ENCODE measurements around the gene AFF1. TPM values are rescaled to one million over a fixed set of nuclear protein-coding genes. Genes with fewer than 3 reads are reported as not detected.

Gene AFF1
- total RNA-seq, 6 experiments from 2014 or later: 23.8 to 39.6 (median 34.9) TPM

DNA sequence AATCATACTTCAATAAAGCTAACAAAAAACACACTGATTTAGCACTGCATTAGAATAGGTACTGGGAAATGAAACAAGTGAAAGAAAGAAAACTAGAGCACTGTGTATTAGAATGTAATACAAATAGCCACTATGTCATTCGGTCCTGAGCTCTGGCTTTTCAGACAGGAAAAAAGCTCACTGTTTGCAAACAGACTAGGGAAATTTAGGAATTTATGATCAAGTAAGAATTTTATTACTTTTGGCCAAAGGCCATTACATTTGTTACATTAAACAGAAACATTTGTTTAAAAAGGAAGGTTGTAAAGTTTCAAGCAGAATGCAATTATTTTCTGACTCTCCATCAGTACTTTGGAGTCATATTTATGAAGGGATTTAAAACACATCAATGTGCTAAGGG is 216.9 kb downstream of the AFF1 start:
- Histone ChIP-seq H3K27me3 (no peaks in the 10 kb centered on the region), H3K36me3 (no peaks in the 10 kb centered on the region), H3K9me3 (no peaks in the 10 kb centered on the region), H3K27ac (no peak overlapping the region), H3K4me1 (no peaks in the 10 kb centered on the region), H3K4me3 (no peak overlapping the region)
- intact Hi-C loops (cut with DNase I): loop anchor here in 1 of 2 donors (10.0 kb wide), 1 partner anchor 83 kb away; no protein-coding TSS in a partner anchor
- WGBS (ENCODE audit: insufficient coverage, low coverage, low lambda C conversion rate, missing lambda C conversion rate): 40% methylated on average over 1 of the region's 1 CpG
- DNase-seq: no peak
- no peak for ATAC-seq
- no peak for TF ChIP-seq POLR2A (IDR thresholded peaks at IDR 0.05)
- no peak for TF ChIP-seq CTCF (IDR thresholded peaks at IDR 0.05)

- DNase-seq (no peak), ATAC-seq (peak; percentile 37 to 62 (median 50))
- Histone ChIP-seq H3K4me1 (no peaks in the 10 kb centered on the region), H3K36me3 (no peaks in the 10 kb centered on the region), H3K9me3 (no peaks in the 10 kb centered on the region), H3K27ac (no peak overlapping the region), H3K4me3 (no peak overlapping the region), H3K27me3 (no peaks in the 10 kb centered on the region)
- TF ChIP-seq POLR2A (IDR thresholded peaks at IDR 0.05) (no peak), CTCF (IDR thresholded peaks at IDR 0.05) (no peak)
- intact Hi-C loops (cut with DNase I): loop anchor here in 1 of 2 donors (10.0 kb wide), 1 partner anchor 82 kb away; no protein-coding TSS in a partner anchor
- WGBS (ENCODE audit: insufficient coverage, low coverage, low lambda C conversion rate, missing lambda C conversion rate): 64% methylated on average over 13 of the region's 14 CpGs
Measured at GRCh38 chr4:87152310-87153041, 217.7 kb downstream of the AFF1 start.

DNA sequence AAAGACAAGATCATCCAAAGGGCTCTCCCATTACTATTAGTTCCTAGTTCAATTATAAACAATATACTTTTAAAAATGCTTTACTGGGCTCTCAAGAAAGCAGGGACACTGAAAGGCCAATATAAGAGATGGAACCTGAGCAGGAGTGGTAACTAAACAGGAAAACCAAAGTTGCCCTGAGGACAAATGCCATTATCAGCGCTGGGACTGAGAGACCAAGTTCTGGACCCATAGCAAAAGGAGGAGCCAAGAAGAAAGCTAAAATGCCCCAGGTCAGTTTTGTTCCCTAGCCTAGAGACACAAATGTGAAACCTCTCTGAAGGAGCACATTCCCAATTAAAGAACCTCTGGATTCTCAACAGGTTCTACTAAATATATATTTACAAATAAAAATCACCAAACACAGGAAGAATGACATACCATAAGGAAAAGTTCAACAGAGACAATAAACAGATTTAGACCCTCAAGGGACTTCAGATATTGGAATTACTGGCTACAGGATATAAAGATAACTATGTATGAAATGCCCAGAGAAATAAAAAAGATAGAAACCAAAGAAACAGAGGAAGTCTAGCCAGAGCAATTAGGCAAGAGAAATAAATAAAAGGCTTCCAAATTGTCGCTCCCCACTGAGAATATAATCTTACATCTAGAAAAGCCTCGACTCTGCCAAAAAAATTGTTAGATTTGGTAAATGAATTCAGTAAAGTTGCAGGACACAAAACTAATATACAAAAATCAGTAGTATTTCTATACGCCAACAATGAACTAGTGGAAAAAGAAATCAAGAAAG is 218.5 kb downstream of the AFF1 start:
- Histone ChIP-seq H3K36me3 (no peaks in the 10 kb centered on the region), H3K9me3 (no peaks in the 10 kb centered on the region), H3K4me3 (no peak overlapping the region), H3K27ac (no peak overlapping the region), H3K27me3 (no peaks in the 10 kb centered on the region), H3K4me1 (no peaks in the 10 kb centered on the region)
- DNase-seq (no peak), ATAC-seq (no peak)
- intact Hi-C loops (cut with DNase I): loop anchor here in 1 of 2 donors (10.0 kb wide), 1 partner anchor 82 kb away; no protein-coding TSS in a partner anchor
- 56% methylated on average over 4 of the region's 4 CpGs for WGBS (ENCODE audit: insufficient coverage, low coverage, low lambda C conversion rate, missing lambda C conversion rate)
- no peak for TF ChIP-seq CTCF (IDR thresholded peaks at IDR 0.05)
- TF ChIP-seq POLR2A (IDR thresholded peaks at IDR 0.05): no peak

- WGBS (ENCODE audit: insufficient coverage, low coverage, low lambda C conversion rate, missing lambda C conversion rate): 28% methylated on average over 1 of the region's 1 CpG
- peaks cover 0 to 5% (median 0%) of the 10 kb centered on the region in 4 donors for H3K4me1 ChIP-seq
- no peak for DNase-seq
Measured at GRCh38 chr4:87165892-87166291, 231.1 kb downstream of the AFF1 start.

More at GRCh38 chr4:87165892-87166291, 231.1 kb downstream of the AFF1 start:
- intact Hi-C loops (cut with DNase I): no loop called here
- Histone ChIP-seq H3K27me3 (no peaks in the 10 kb centered on the region), H3K27ac (peak overlapping the region in 1 of 3 donors; percentile 4), H3K36me3 (no peaks in the 10 kb centered on the region), H3K9me3 (no peaks in the 10 kb centered on the region), H3K4me3 (no peak overlapping the region)
- ATAC-seq: peak; percentile 90 to 94 (median 92)
- TF ChIP-seq CTCF (IDR thresholded peaks at IDR 0.05) (no peak), POLR2A (IDR thresholded peaks at IDR 0.05) (no peak)
